HG02610 (cell line): ENCODE measurements around the gene SH2D3C.
"Not testable (repeated sequence)": the region's sequence is repeated elsewhere in the genome, so short reads cannot be mapped to it uniquely, and the experiment has no call there.

ENCODE experiments used
- ATAC-seq: cut with Tn5 transposase; IDR thresholded peaks from one replicate; pipeline ENCODE4 v1.9.1; 2021; ENCODE audit warnings: mild to moderate bottlenecking, moderate library complexity; ENCODE audit not compliant: unreplicated experiment

The SH2D3C gene

DNA sequence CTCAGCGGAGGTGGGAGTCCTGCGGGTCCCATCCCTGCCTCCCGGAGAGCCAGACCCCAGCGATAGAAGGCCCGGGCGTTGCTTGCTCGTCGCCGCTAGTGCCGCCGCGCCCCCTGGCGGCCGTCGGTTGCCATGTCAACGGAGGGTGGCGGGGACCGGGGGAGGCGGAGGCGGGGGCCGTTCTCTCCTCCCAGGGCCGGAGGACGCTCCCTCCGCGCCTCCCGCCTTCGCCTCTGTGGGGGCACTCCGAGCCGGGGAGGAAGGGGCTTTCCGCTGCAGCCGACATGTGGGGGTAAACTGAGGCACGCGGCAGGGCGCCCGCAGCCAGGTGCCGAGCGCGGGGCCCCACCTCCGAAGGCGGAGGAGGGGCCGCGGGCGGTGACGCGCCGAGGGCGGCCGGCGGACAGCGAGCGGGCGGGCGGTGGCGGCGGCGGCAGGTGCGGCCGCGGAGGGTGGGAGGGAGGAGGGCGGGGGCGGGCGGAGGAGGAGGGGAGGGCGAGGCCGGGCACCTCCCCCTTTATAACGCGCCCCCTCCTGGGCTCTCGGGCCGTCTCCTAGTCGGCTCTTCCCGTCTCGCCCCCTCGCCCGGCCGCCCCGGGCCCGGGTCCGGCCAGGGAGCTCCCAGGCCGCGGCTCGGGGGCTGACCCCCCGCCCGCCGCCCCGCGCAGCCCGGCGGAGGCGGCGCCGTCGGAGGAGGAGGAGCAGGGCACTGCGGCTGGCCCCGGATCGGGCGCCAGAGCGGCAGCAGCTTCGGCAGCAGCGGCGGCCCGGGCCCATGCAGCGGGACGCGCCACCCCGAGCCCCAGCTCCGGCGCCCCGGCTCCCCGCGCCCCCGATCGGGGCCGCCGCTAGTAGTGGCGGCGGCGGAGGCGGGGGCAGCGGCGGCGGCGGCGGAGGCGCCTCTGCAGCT lies 6.8 kb upstream of the SH2D3C start:
- ATAC-seq = peak; percentile 52

DNA sequence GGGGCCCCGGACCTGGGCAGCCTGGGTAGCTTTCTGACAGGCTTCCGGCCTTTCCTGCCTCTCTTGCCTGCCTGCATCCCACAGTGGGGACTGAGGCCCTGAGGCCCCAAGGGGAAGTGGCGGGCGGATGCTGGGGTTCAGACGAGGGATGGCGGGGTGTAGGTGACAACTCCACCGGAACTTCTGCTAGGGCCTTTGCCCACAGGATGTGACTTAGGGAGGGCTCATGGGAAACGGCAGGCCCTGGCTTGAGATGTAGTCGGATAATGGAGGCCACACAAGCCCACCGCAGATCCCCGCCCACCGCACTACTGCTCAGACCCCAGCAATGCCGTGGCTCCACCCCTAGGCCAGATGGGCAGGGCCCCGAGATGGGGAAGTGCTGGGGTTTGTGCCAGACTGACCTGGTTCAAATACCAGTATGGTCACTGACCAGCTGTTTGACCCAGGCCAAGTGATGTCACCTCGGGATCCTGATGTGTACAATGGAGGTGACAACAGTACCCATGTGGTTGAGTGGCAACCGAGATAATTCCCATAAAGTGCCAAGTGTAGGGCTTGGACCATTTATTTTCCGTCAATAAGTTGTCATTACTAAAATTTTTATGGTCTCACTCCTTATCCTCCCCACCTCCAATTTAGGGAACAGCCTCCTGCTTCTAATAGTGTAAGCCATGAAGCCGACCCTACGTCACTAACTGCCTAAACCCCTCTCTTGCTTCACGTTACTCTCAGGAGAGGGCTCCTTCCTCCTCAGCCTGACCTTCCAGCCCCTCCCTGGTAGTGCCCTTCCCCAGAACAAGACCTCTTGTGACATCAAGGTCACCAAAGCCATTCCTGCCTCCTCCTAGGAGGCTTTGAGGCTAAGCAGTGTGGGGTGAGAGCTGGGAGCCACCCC lies 4.9 kb upstream of the SH2D3C start:
- ATAC-seq = no peak

DNA sequence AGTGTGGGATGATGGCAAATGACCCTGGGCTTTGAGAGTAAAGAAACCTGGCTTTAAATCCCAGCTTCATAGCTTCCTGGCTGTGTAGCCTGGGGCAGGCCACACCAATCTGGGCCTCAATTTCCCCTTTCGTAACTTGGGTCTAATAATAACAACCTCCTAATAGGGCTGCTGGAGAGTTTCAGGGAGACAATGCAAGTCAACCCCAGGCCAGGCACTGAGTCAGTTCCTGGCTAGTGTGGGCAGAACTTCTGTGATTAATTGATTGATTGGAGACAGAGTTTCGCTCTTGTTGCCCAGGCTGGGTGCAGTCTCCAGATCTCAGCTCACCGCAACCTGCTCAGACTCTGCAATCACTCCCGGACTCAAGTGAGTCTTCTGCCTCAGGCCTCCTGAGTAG lies 3.3 kb upstream of the SH2D3C start:
- no peak for ATAC-seq

DNA sequence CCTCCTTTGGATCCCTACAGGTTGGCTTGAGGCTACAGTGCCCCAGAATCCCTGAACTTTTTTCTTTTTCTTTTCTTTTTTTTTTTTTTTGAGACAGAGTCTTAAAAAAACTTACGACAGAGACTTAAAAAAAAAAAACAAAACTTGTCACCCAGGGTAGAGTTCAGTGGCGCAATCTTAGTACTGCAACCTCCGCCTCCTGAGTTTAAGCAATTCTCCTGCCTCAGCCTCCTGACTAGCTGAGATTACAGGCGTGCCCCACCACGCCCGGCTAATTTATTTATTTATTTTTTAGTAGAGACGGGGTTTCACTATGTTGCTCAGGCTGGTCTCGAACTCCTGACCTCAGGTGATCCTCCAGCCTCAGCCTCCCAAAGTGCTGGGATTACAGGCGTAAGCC lies 2.4 kb upstream of the SH2D3C start:
- ATAC-seq = not testable (repeated sequence)

DNA sequence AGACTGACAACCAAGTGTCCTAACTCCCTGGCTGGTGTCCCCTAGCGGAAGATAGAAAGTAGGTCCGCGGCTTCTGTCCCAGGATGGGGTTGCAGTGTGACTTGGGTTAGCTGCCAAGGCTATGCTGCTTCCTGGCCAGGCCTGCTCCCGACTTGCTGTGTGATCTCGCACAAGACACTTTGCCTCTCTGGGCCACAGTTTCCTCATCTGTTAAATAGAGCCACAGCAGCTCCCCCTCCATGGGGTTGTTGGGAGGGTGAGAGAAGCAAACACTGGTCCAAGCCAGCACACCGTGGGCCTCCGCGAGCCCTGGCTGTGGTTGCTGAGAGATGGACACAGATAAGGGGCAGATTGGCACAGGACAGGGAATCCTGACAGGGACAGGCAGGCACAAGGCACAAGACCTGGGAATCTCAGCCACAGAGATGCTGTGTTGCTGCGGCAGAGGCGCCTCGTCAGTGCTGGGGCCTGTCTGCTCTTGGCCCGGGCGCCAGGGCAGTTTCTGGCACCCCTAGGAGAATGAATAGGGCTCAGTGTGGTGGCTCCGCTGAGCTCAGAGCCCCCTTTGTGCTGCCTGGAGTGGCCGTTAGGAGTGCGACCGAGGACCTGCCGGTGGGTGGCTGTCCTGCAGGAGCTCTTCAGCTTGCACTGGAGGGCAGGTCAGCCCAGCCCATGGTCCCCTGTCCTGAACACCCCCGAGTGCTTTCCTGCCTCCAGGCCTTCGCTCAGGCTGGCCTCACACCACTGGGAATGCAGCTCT lies 1.8 kb upstream of the SH2D3C start:
- no peak for ATAC-seq

DNA sequence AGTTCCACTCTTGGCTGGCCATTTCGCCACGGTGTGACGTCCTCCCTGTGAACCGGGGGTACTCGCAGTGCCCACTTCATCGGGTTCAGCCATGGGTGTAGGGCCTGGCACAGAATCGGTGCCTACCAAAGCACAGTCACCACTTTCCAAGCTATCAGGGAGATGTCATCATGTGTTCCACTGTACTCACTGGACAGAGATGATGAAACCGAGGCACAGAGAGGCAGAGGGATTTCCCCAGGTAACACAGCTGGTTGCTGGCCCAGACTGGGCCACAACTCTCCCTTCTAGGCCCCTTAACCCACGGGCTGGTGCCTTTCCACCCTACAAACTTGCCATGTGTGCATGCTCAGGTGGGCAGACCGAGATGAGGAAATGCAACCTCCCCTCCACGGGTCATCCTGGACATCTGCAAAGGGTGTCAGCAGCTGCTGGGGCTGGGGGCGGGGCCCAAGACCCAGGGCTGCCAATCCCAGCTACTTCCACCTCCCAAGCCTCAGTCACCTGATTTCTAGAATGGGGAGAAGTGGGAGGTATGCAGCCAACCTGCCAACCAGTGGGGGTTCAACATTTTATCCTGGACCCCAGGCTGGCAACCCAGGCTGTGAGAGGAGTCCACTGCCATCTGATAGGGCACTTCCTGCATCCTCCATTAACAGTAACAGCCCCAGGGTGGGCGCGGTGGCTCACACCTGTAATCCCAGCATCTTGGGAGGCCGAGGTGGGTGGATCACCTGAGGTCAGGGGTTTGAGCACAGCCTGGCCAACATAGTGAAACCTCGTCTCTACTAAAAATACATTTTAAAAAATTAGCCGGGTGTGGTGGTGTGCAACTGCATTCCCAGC lies 893 bp upstream of the SH2D3C start:
- peak; percentile 40 for ATAC-seq

DNA sequence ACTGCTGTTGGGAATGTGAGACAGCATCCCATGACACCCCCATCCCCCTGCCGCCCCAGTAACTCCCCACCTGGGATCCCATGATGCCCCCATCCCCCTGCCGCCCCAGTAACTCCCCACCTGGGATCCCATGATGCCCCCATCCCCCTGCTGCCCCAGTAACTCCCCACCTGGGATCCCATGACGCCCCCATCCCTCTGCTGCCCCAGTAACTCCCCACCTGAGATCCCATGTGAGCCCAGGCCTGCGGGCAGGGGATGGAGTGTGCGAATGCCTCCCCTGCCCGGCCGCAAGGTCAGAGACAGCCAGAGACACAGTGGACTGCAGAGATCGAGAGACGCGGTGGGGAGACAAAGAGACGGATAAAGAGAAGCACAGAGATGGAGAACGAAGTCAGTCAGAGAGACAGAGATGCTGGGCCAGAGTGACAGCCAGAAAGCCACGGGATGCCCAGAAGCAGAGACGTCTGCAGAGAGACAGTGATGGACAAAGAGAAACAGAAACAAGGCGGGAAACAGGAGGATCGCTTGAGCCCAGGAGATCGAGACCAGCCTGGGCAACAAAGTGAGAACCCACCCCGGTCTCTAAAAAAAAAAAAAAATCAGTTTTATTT lies 992 bp downstream of the SH2D3C start:
- no peak for ATAC-seq

DNA sequence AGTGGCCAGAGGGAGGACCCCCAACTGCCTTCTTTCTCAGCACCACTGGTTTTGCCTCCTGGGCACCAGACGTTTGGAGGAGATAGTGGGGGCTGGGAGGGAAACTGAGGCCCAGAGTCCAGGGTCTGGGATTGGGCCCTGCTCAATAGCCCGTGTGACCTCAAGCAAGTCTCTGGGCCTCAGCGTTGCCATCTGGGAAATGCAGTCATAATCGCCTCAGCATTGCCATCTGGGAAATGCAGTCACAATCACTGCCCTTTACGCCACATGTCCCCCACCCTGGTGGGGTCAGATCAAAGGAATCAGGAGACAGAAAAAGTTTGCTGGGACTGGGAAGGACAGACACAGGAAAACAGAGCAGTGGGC lies 1.6 kb downstream of the SH2D3C start:
- no peak for ATAC-seq

DNA sequence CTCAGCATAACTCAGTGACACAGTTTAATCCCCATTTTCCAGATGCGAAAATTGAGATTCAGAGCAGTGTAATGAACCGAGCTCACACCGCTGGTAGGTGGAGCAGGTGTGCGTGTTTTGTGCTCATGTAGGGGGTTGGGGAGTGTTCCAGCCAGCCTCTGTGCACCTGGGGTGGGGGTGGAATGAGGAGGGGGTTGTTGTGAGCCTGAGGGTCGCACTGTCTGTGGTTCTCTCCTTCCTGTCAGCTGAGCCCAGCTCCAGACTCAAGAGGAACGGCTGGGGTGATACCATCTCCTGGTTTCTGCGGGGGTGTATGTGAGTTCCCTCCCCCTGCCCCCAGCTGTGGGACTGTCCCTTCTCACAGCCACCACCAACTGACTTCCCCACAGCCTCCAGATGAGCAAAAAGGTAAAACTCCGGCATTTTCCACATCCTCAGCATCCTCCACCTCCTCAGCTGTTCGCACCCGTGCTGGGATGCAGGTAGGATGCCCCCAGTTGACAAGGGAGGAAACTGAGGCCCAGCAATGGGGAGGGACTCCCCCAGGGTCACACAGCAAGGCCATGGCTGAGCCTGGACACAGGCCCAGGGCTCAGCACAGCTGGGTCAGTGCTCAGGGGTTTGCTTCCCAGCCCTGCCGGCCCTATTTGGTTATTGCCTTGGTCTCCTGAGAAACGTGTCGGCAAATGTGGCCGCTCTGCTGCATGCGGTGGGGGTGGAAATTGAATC lies 2.1 kb downstream of the SH2D3C start:
- ATAC-seq = no peak

DNA sequence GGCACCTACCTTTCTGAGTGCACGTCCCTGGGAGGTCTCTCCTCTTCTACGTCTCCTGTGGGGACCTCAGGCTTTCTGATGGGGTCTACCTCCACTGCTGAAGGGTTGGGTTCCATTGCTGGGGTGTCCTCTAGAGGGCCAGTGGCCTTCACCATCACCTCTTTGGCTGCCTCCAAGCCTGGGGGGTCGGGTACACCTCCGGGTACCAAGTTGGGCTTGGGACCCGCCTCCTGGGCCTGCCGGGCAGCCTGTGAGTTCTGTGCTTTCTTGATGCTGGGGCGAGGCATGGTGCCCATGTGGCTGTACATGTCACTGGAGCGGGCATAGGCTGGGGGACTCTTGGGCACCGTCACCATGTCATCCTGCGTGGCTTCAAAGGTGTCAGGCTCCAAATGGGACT lies 4.5 kb downstream of the SH2D3C start:
- ATAC-seq = no peak

DNA sequence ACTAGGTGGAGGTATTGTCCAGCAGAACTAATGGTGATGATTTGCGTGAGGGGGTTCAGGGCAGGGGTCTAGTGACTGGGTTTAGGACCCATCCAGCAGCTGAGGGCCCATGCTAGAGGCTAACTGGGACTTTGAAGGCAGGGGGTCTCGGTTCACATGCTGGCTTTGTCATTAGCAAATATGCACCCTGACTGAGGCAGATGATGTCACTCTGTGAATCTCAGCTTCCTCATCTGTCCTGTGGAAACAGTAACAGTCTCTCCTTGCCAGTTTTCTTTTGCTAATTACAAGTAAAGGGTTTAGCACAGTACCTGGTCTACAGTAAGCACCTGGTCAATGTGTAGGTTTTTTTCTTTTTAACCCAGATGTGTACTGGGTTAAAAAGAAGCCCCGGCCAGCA lies 5.2 kb downstream of the SH2D3C start:
- ATAC-seq = no peak

DNA sequence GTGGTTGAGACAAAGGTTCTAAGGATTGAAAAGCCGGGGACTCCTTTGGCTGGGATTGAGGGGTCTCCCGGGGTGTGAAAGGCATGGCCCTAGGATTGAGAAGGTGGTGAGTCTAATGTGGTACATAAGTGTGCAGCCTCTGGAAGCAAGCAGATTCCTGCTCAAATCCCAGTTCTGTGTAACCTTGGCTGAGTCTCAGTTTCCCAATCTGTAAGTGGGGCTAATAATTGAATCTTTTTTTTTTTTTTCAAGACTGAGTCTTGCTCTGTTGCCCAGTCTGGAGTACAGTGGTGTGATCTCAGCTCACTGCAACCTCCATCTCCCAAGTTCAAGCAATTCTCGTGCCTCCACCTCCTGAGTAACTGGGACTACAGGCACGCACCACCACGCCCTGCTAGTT lies 5.9 kb downstream of the SH2D3C start:
- no peak for ATAC-seq

DNA sequence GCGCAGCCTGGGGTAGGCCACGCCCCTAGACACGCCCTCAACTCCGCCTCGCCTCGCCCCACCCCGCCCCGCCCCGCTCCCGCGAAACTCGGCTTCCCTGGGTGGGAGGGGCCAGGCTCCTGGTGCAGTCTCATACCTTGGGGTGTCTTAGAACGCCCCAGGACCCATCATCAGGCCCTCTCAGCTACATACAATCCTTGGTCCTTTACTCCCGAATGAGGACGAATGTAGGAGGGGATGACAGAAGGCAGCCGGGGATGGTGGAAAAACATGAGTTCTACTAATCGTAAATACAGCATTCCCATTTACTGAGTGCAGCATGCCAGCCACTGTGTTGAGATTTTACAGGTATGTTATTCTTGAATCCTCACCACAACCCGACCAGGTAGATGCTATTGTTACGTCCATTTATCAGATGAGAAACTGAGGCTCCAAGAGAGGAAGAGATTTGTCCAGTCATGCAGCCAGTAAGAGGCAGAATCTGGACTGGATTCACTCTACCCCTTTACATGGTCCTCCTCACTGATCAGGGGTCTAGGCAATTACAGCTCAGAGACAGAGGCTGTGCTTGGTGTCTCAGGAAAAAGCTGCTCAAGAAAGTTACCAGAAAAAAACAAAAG lies 6.8 kb downstream of the SH2D3C start:
- no peak for ATAC-seq

DNA sequence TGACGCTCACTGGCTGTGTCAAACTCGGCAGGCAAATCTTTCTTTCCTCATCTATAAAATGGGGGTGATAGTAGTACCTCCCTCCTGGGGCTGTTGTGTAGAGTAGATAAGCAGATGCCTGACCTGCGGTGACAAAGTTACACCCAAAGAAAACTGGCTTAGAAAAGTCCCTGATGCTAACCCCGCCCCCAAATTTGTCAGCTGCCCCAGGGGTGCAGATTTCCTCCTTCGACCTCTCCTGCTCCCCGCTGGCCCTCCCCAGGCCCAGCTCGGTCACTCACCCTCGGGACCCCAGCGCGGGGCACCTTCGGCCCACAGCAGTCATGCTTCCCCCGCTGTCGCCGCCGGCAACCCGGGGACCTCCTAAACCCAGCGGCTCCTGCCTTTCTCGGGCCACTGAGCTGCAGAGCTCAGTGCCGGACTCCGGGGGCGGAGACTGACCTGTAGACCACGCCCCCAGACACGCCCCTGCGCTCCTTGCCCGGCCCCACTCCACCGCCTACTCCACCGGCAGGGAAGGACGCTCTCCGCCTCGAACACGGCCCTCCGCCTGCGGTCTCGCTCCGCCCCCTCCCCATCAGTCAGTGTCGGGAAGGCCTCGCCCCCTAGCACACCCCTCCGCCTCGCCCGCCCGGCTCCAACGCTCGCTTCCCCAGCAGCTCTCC lies 7.4 kb downstream of the SH2D3C start:
- ATAC-seq = peak; percentile 84

DNA sequence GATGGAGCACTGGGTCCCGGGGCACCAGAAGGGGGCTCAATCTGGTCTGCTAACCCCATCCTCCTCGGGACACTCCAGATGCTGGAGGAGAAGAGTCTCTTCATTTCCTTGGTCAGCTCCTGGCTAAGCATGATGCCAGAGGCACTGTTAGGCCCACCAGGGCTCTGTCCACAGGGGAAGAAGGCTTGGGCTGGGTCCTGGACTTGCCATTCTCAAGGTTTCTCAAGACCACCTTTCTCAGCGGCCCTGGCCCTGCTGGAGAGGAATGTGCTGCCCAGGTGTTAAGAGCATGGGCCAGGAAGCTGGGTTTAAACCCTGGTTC lies 7.9 kb downstream of the SH2D3C start:
- no peak for ATAC-seq

DNA sequence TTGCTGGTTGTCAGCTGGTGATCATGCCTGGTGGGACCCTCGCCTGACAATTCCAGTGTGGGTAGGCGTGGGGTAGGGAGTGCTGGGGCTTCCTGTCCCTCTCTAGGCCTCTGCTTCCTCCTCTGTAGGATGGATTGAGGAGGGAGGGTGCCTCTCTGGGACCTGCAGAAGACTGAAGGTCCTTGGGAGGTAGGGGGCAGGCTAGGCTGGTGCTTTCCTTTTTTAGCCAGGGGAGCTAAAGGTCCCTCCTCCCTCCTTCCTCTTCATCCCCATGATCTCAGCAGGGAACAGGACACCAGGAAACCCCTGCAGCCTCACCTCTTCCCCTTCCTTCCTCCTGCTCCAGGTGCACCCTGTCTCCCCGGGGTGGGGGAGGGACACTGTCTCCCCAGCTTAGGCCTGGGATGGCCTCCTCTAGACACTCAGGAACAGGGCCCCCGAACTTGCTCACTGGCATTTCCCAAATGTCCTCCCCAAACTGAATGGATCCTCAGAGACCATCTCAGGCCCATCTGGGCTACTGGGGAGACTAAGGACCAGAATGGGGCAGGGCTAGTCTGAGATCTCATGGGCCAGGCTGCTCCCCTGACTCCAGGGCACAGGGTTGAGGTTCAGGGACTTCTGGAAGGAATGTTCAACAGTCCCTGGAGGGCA lies 8.4 kb downstream of the SH2D3C start:
- no peak for ATAC-seq

DNA sequence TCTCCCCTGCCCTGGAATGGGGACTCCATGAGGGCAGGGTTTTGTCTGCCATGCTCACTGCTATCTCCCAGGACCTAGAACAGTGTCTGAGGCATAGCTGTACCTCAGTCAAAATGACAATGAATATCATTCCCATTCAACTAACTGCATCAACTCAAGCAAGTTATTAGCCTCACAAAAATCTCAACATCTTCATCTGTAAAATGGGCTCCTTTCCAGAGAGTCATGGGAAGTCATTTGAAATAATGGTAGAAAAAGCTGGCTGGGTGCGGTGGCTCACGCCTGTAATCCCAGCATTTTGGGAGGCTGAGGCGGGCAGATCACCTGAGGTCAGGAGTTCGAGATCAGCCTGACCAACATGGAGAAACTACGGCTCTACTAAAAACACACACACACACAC lies 9.4 kb downstream of the SH2D3C start:
- no peak for ATAC-seq

DNA sequence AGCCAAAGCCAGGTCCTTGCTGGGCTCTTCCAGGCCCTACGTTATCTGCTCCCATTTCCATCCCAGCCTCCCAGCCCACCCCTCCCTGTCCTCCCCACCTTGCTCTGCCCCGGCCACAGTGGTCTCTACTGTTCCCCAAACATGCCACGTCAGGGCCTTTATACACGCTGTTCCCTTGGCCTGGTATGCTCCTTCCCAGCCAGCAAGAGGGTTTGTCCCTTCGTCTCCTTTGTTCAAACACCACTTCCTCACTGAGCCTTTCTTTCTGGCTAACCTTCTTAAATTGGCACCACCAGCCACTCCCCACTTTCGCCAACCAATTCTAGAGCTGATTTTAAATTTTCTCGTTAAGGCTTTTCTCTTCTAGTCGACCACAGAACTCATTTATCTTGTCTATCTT lies 9.8 kb downstream of the SH2D3C start:
- no peak for ATAC-seq
